HG03108 (cell line): ENCODE results near the gene FAM236D.
A peak's percentile ranks its signal among the peaks of the same experiment; 100 is the strongest.
"Not testable (repeated sequence)": the region's sequence is repeated elsewhere in the genome, so short reads cannot be mapped to it uniquely, and the experiment has no call there.

Experiments
- ATAC-seq: cut with Tn5 transposase; IDR thresholded peaks from one replicate; pipeline ENCODE4 v1.9.1; 2021; ENCODE audit warnings: moderate library complexity; ENCODE audit not compliant: unreplicated experiment

Gene FAM236D

DNA sequence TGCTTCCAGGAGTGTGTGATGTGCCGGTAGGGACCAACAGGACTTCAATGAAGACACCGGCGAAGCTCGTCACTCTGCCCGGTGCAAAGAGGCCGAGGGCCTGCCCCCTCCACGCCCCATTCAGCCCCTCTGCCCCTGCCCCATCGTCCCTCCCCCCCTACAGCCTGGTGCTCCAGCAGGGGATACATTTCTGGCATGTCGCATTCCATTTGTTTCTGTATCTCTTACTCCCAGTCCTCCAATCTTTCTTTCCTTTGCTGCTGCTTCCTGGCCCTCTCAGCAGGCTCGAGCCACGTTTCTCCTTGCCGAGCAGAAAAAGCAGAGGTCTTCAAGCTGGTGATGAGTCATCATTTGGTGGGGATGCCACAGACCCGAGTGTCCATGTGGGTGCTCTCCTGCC, at the start of gene FAM236D:
TSS of gene FAM236D (minus strand) at position 101 of the 400 bp plus-strand sequence. CDS start at position 1, 100 bp downstream.
- ATAC-seq = not testable (repeated sequence)

DNA sequence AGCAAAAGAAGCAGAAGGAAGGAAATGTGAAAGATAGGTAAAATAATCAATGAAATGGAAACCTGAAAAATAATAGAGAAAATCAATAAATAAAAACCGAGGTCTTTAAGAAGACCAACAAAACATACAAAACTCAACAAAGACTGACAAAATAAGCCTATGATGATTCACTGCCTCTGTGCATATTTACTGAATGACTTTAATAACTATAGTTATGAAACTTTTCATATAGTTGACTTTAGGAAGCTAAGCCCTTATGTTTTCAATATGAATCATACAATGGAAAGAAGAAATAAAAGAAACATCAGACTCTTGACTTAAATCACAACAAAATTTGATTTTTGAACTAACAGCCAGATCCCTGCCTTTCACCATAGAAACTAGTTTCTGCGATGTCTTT, 29.5 kb upstream of the FAM236D start:
- ATAC-seq = not testable (repeated sequence)

GRCh38 chrX:72830701-72831100, 22.7 kb upstream of the FAM236D start:
- ATAC-seq = not testable (repeated sequence)

DNA sequence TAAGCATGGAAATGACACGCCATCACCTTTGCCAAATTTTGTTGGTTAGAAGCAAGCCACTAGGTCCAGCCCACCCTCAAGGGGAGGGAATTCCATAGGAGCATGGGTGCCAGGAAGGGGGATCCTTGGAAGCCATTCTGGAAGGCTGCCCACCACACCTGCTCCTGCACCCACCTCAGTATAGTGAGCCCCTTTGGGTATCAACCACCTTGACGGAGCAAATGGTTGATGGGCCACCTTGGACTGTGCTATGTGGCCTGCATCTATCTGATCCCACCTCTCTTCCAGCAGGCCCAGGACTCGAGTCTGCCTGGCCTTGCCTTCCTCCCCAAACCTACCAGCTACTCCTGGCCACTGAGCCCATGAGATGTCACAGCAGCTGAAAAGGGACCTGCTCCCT, 17.6 kb downstream of the FAM236D start:
- ATAC-seq = not testable (repeated sequence)

DNA sequence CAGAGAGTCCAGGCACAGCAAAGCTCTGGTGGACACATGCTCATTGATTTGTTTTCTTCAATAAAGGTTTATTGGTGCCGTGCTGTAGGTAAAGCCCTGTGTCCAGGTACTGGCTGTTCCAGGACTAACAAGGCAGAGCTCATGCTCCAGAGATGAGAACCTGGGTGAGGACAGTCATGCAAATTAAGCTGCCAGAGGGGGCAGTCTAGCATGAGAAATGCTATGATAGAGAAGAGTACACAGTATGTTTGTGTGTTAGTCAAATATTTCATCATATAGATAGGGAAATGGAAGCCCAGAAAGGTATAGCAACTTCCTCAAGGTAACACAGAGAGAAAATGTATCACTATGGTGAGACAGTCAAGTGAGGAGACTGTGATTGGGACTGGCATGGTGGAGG, 19.9 kb downstream of the FAM236D start:
- ATAC-seq = not testable (repeated sequence)

GRCh38 chrX:72783964-72784363, 24.0 kb downstream of the FAM236D start:
- ATAC-seq = not testable (repeated sequence)

DNA sequence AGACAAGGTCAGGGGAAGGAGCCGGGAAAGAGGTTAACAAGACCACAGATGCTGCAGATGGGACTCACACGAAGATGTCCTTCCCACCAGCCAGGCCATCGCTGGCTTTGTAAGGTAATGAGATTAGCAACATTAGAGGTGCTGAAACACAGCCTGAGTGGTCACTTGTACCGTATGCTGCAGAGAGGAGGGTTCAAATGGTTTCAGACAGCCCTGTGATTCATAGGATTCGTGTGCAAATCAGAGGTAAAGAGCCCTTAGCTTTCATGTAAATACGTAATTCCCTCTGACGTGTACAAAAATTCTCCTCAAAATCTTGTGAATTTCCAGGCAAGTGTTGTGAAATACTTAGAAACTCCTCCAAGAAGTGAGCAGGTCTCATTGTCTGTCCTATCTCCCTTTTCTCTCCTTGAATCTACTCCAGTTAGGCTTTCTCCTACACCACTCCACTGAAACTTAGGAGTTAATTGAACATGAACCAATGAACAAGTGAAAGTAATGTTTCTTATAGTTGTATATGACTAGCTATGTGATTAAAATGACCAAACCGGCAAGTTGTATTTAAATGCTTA, 24.6 kb downstream of the FAM236D start:
- ATAC-seq = not testable (repeated sequence)

DNA sequence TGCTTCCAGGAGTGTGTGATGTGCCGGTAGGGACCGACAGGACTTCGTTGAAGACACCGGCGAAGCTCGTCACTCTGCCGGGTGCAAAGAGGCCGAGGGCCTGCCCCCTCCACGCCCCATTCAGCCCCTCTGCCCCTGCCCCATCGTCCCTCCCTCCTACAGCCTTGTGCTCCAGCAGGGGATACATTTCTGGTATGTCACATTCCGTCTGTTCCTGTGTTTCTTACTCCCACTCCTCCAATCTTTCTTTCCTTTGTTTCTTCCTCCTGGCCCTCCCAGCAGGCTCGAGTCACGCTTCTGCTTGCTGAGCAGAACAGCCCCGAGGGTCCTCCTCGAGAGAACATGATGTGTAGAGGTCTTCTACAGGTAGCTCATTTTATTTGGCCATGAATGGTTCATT, 25.4 kb downstream of the FAM236D start, which contains the start of gene FAM236B:
TSS of gene FAM236B (minus strand) at position 101 of the 400 bp plus-strand sequence. CDS start at position 1, 100 bp downstream.
- not testable (repeated sequence) for ATAC-seq

DNA sequence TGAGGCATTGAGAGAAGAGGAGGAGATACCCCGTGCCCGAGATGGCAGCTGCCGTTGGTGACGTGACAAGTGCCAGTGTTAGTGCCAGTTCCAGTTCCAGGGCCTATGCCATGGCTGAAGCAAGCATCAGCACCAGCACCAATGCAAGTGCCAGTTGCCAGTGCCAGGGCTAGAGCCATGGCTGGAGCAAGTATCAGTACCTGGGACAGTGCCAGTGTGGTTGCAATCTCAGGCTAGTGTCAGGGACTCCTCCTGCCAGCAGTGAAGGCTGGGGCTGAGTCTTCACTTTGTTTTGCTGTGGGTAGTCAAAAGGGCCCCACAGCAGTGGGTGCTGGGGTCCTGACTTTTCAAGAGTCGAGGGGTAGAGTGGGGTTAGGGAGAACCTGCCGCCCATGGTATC, 29.9 kb downstream of the FAM236D start:
- ATAC-seq = not testable (repeated sequence)

- ATAC-seq = peak; percentile 69
These were observed 30.6 kb downstream of the FAM236D start for GRCh38 chrX:72777467-72777790.

DNA sequence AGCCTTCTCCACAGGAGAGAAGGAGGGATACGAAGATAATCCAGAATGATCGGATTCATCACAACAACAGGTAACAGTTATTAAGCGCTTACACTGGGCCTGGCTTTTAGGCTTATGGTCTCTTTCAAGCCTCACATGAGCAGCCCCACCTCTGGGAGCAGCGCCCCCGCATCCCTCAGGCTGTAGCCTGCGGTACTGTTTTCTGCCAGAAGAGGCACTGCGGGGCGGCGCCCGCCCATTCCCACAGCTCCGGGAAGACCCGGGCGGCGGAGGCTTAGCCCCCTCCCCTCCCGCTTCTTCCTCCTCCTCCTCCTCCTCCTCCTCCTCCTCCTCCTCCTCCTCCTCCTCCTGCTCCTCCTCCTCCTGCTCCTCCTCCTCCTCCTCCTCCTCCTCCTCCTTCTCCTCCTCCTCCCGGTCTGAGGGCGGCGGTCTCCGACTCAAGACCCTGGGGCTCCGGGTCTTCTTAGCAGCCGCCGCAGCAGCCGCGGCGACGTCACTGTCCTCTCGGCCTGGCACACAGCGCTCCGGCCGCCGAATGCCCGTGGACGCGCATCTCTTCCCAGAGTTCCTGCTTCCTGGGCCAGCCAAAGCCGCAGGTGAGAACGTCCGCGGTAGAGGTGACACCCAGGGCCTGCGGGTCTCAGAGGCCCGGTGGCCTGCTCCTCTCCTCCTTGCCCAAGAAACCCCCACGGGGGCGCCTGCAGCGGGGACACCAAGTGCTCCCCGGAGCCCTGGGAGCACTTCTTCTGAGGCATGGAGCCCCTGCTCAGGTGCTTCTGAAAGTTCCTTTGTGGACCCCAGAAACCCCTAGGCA, 31.1 kb downstream of the FAM236D start, which contains the start of gene DMRTC1B:
TSS of gene DMRTC1B (plus strand) at position 238 of the 814 bp plus-strand sequence. CDS start 68,246 bp downstream, outside the sequence.
- peak; percentile 60 for ATAC-seq

DNA sequence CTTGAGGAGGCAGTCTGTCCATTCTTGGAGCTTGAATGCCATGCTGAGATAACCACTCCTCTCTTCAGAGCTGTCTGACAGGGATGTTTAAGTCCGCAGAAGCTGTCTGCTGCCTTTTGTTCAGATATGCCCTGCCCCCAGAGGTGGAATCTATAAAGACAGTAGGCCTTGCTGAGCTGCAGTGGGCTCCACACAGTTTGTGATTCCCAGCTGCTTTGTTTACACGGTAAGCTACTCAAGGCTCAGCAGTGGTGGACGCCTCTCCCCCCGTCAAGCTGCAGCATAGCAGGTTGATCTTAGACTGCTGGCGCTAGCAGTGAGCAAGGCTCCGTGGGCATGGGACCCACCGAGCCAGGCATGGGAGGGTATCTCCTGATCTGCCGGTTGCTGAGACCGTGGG, 47.6 kb downstream of the FAM236D start:
- ATAC-seq = not testable (repeated sequence)
